ENCODE results near the gene PZP. TPM values are rescaled to one million over a fixed set of nuclear protein-coding genes. Genes with fewer than 3 reads are reported as not detected.
A peak's percentile ranks its signal among the peaks of the same experiment; 100 is the strongest.
"Not testable (repeated sequence)": the region's sequence is repeated elsewhere in the genome, so short reads cannot be mapped to it uniquely, and the experiment has no call there.

Gene PZP
- polyA plus RNA-seq, 1 donor (not counting 4 experiments of a cell fraction or from before 2014, with no cell fraction given), result not detected

DNA sequence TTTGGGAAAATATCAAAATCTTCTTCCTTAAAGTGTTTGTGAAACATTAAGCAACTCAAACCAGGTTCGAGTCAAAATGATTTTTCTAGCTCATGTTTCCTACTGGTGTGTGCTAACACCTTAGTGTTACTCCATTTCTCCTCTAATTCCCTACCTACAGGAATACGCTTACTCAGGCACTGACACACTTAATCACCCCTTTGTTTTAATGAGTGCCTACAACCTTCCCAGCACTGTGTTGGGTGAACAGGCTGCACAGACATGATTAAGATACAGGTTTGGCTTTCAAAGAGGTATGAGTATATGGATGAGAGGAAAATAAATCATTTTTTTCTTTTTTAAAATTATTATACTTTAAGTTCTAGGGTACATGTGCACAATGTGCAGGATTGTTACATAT lies 15.6 kb upstream of the PZP start:
- Histone ChIP-seq H3K27ac (ENCODE audit: control insufficient read depth, insufficient read depth, low read length) (no peak overlapping the region), H3K36me3 (ENCODE audit: control insufficient read depth in 2 of 2, extremely low read depth in 1 of 2, insufficient read depth in 2 of 2, low read length in 2 of 2) (no peaks in the 10 kb centered on the region), H3K9me1 (ENCODE audit: control insufficient read depth, extremely low read depth, insufficient read depth, low read length) (no peaks in the 10 kb centered on the region), H3K9ac (ENCODE audit: control insufficient read depth, extremely low read depth, insufficient read depth, low read length) (no peak overlapping the region), H4K20me1 (ENCODE audit: control insufficient read depth, extremely low read depth, insufficient read depth, low read length) (no peaks in the 10 kb centered on the region), H3K4me2 (ENCODE audit: control insufficient read depth, extremely low read depth, insufficient read depth, low read depth, low read length) (no peak overlapping the region), H3K79me2 (ENCODE audit: control insufficient read depth, insufficient read depth, low read length) (no peaks in the 10 kb centered on the region), H3K4me3 (ENCODE audit: control insufficient read depth in 2 of 3, extremely low read depth in 1 of 3, insufficient read depth in 2 of 3, low read depth in 1 of 3, low read length in 3 of 3) (no peak overlapping the region), H3K4me1 (ENCODE audit: control insufficient read depth, extremely low read depth, insufficient read depth, low read length) (peaks cover 5% of the 10 kb centered on the region), H3K9me3 (ENCODE audit: control insufficient read depth, low read depth, low read length) (no peaks in the 10 kb centered on the region), H3K27me3 (ENCODE audit: control insufficient read depth, extremely low read depth, insufficient read depth, low read length) (no peaks in the 10 kb centered on the region), H2AFZ (ENCODE audit: control insufficient read depth, low read length) (no peak overlapping the region)
- DNase-seq (ENCODE audit: low read depth, low spot score) (no peak), FAIRE-seq (no peak)
- dilution Hi-C loops (cut with MboI; ENCODE audit: extremely low pct_ligation_motif_present, low sequenced_read_pairs), result no loop called here
- TF ChIP-seq EZH2 (IDR thresholded peaks at IDR 0.05; ENCODE audit: low read length) (no peak), CTCF (optimal IDR thresholded peaks at IDR 0.05 in 1 of 3, IDR thresholded peaks at IDR 0.05 in 1 of 3, conservative IDR thresholded peaks at IDR 0.05 in 1 of 3; ENCODE audit: extremely low read depth in 1 of 3, insufficient read depth in 2 of 3, low read length in 3 of 3) (no peak)

- no peaks in the 10 kb centered on the region for H4K20me1 ChIP-seq (ENCODE audit: control insufficient read depth, extremely low read depth, insufficient read depth, low read length)
- no peak overlapping the region for H2AFZ ChIP-seq (ENCODE audit: control insufficient read depth, low read length)
- dilution Hi-C loops (cut with MboI; ENCODE audit: extremely low pct_ligation_motif_present, low sequenced_read_pairs), result no loop called here
- H3K4me2 ChIP-seq (ENCODE audit: control insufficient read depth, extremely low read depth, insufficient read depth, low read depth, low read length), result peak overlapping the region; percentile 14
- no peak overlapping the region for H3K9ac ChIP-seq (ENCODE audit: control insufficient read depth, extremely low read depth, insufficient read depth, low read length)
- no peaks in the 10 kb centered on the region for H3K27me3 ChIP-seq (ENCODE audit: control insufficient read depth, extremely low read depth, insufficient read depth, low read length)
- DNase-seq (ENCODE audit: low read depth, low spot score), result peak; percentile 19
- H3K9me3 ChIP-seq (ENCODE audit: control insufficient read depth, low read depth, low read length), result no peaks in the 10 kb centered on the region
- peak; percentile 87 for FAIRE-seq
- no peaks in the 10 kb centered on the region for H3K9me1 ChIP-seq (ENCODE audit: control insufficient read depth, extremely low read depth, insufficient read depth, low read length)
- H3K36me3 ChIP-seq (ENCODE audit: control insufficient read depth in 2 of 2, extremely low read depth in 1 of 2, insufficient read depth in 2 of 2, low read length in 2 of 2), result no peaks in the 10 kb centered on the region
- no peak overlapping the region for H3K4me3 ChIP-seq (ENCODE audit: control insufficient read depth in 2 of 3, extremely low read depth in 1 of 3, insufficient read depth in 2 of 3, low read depth in 1 of 3, low read length in 3 of 3)
- H3K79me2 ChIP-seq (ENCODE audit: control insufficient read depth, insufficient read depth, low read length), result no peaks in the 10 kb centered on the region
- H3K27ac ChIP-seq (ENCODE audit: control insufficient read depth, insufficient read depth, low read length), result no peak overlapping the region
- no peak for TF ChIP-seq CTCF (optimal IDR thresholded peaks at IDR 0.05 in 1 of 3, IDR thresholded peaks at IDR 0.05 in 1 of 3, conservative IDR thresholded peaks at IDR 0.05 in 1 of 3; ENCODE audit: extremely low read depth in 1 of 3, insufficient read depth in 2 of 3, low read length in 3 of 3)
- TF ChIP-seq EZH2 (IDR thresholded peaks at IDR 0.05; ENCODE audit: low read length), result no peak
- H3K4me1 ChIP-seq (ENCODE audit: control insufficient read depth, extremely low read depth, insufficient read depth, low read length), result peaks cover 5% of the 10 kb centered on the region
Observed at GRCh38 chr12:9221483-9221882, 13.3 kb upstream of the PZP start.

GRCh38 chr12:9221011-9221410 lies 12.8 kb upstream of the PZP start:
- H3K9ac ChIP-seq (ENCODE audit: control insufficient read depth, extremely low read depth, insufficient read depth, low read length); H3K27ac ChIP-seq (ENCODE audit: control insufficient read depth, insufficient read depth, low read length); H2AFZ ChIP-seq (ENCODE audit: control insufficient read depth, low read length); H4K20me1 ChIP-seq (ENCODE audit: control insufficient read depth, extremely low read depth, insufficient read depth, low read length); H3K4me3 ChIP-seq (ENCODE audit: control insufficient read depth in 2 of 3, extremely low read depth in 1 of 3, insufficient read depth in 2 of 3, low read depth in 1 of 3, low read length in 3 of 3); H3K36me3 ChIP-seq (ENCODE audit: control insufficient read depth in 2 of 2, extremely low read depth in 1 of 2, insufficient read depth in 2 of 2, low read length in 2 of 2); H3K9me3 ChIP-seq (ENCODE audit: control insufficient read depth, low read depth, low read length); H3K9me1 ChIP-seq (ENCODE audit: control insufficient read depth, extremely low read depth, insufficient read depth, low read length); dilution Hi-C loops (cut with MboI; ENCODE audit: extremely low pct_ligation_motif_present, low sequenced_read_pairs); H3K79me2 ChIP-seq (ENCODE audit: control insufficient read depth, insufficient read depth, low read length); DNase-seq (ENCODE audit: low read depth, low spot score); H3K4me1 ChIP-seq (ENCODE audit: control insufficient read depth, extremely low read depth, insufficient read depth, low read length); H3K27me3 ChIP-seq (ENCODE audit: control insufficient read depth, extremely low read depth, insufficient read depth, low read length); FAIRE-seq: not testable (repeated sequence)
- H3K4me2 ChIP-seq (ENCODE audit: control insufficient read depth, extremely low read depth, insufficient read depth, low read depth, low read length), result peak overlapping the region; percentile 14
